Muscle layer of colon (tissue), 2 donors: ENCODE data around the gene COL15A1.
"Not testable (repeated sequence)": the region's sequence is repeated elsewhere in the genome, so short reads cannot be mapped to it uniquely, and the experiment has no call there.

Experiments used
- H3K27ac ChIP-seq: one replicate; pipeline ENCODE4 v1.7.0; 2013; ENCODE audit warnings: low read depth, mild to moderate bottlenecking, low read length, moderate library complexity
- H3K27me3 ChIP-seq, 2 donors: one replicate each; pipeline ENCODE4 v1.7.0; 2013; ENCODE audit warnings: low read length in 2 of 2, mild to moderate bottlenecking in 2 of 2; ENCODE audit not compliant: insufficient read depth in 2 of 2, control insufficient read depth in 1 of 2
- H3K36me3 ChIP-seq: one replicate; pipeline ENCODE4 v1.7.0; 2013; ENCODE audit warnings: mild to moderate bottlenecking, low read length; ENCODE audit not compliant: insufficient read depth
- H3K4me1 ChIP-seq: one replicate; pipeline ENCODE4 v1.7.0; 2013; ENCODE audit warnings: mild to moderate bottlenecking, low read length; ENCODE audit not compliant: insufficient read depth
- H3K4me3 ChIP-seq, 2 donors: one replicate each; pipeline ENCODE4 v1.7.0; 2013; ENCODE audit warnings: low read length in 2 of 2, low read depth in 1 of 2, mild to moderate bottlenecking in 1 of 2, moderate library complexity in 1 of 2
- H3K9ac ChIP-seq: one replicate; pipeline ENCODE4 v1.7.0; 2013; ENCODE audit warnings: low read length
- H3K9me3 ChIP-seq: one replicate; pipeline ENCODE4 v1.7.0; 2013; ENCODE audit warnings: mild to moderate bottlenecking, low read length
- donor health status: abdominal sarcoma.
- donor health status: Adenocarcinoma of cecum.

COL15A1 gene

GRCh38 chr9:99008203-99008602 lies 64.5 kb downstream of the COL15A1 start:
- no peaks in the 10 kb centered on the region for H3K9me3 ChIP-seq
- no peaks in the 10 kb centered on the region for H3K27me3 ChIP-seq
- no peak overlapping the region for H3K27ac ChIP-seq
- H3K36me3 ChIP-seq: peaks cover 31% of the 10 kb centered on the region
- no peak overlapping the region for H3K4me3 ChIP-seq
- H3K9ac ChIP-seq: no peak overlapping the region
- no peaks in the 10 kb centered on the region for H3K4me1 ChIP-seq

DNA sequence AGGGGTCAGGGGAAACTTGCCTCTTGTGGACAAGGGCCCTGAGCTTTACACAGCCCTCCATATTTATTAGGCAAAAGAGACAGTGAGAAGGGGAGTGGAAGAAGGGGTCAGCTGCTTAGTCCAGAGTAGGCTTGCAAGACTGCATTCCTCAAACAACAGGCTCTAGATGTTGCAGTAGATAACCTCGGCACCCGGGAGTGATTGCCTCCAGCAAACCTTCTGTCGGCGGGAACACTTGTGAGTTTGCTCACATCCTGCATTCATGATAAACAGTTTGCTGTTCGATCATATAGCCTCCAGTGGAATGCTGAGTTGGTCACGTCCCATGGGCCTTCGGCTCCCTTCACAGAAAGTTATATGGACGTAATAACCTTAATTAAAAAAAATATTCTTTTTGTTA lies 66.7 kb downstream of the COL15A1 start:
- not testable (repeated sequence) for H3K4me1 ChIP-seq, H3K27me3 ChIP-seq, H3K9ac ChIP-seq, H3K27ac ChIP-seq, H3K4me3 ChIP-seq, H3K9me3 ChIP-seq
- peaks cover 17% of the 10 kb centered on the region for H3K36me3 ChIP-seq

DNA sequence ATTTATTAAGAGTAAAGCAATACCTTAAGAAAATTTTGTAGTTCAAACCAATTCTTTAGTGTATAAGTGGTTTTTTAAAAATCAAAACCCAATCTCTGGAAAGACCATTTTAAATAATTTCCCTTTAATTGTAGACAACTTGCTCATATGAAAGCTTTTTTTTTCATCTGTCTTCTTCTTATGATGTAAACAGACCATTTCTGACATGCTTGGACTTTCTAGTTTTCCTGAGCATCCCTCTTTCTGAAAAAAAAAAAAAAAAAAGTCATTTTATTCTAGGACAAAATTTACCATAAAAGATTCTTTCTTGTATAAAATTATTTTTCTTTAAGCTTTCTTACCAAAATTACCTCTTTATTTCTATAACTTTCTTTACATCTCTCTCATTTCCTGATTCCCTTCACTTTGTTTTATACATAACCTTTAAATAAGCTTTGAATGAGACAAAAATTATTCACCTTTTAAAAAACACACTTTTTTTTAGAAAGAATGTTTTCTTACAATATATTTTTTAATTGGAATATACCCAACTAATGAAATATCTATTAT lies 67.5 kb downstream of the COL15A1 start:
- Histone ChIP-seq H3K36me3 (peaks cover 19% of the 10 kb centered on the region), H3K27ac (no peak overlapping the region), H3K9ac (no peak overlapping the region), H3K9me3 (no peaks in the 10 kb centered on the region), H3K4me1 (no peaks in the 10 kb centered on the region), H3K4me3 (no peak overlapping the region), H3K27me3 (no peaks in the 10 kb centered on the region)

GRCh38 chr9:99012957-99013512 lies 69.3 kb downstream of the COL15A1 start:
- no peak overlapping the region for H3K27ac ChIP-seq
- H3K9me3 ChIP-seq: no peaks in the 10 kb centered on the region
- H3K36me3 ChIP-seq: peaks cover 28% of the 10 kb centered on the region
- H3K4me1 ChIP-seq: no peaks in the 10 kb centered on the region
- no peak overlapping the region for H3K4me3 ChIP-seq
- H3K9ac ChIP-seq: no peak overlapping the region
- H3K27me3 ChIP-seq: no peaks in the 10 kb centered on the region

- H3K36me3 ChIP-seq: peaks cover 28% of the 10 kb centered on the region
These were observed 69.8 kb downstream of the COL15A1 start for GRCh38 chr9:99013550-99013949.

DNA sequence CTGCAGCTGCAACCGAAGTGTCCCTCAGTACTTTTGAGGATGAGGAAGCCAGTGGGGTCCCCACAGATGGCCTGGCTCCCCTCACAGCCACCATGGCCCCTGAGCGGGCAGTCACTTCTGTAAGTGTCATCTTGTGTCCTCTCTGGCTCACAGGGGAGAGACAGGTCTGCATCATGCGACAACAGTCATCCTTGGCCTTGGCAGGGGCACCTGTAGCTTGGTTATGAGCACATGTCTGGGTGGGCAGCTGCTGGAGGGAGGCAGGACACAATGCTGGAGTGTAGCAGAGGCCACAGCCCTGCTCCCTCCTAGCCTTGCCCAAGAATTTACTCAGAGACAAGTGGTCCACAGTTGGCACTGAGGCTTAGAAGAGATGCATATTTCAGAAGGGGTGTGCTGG lies 71.7 kb downstream of the COL15A1 start:
- Histone ChIP-seq H3K9ac (no peak overlapping the region), H3K4me3 (no peak overlapping the region), H3K27ac (no peak overlapping the region), H3K4me1 (no peaks in the 10 kb centered on the region), H3K36me3 (peaks cover 39% of the 10 kb centered on the region), H3K27me3 (no peaks in the 10 kb centered on the region), H3K9me3 (no peaks in the 10 kb centered on the region)

More at GRCh38 chr9:99013550-99013949, 69.8 kb downstream of the COL15A1 start:
- H3K9me3 ChIP-seq: no peaks in the 10 kb centered on the region
- no peaks in the 10 kb centered on the region for H3K4me1 ChIP-seq
- no peak overlapping the region for H3K9ac ChIP-seq
- H3K27ac ChIP-seq: no peak overlapping the region
- H3K27me3 ChIP-seq: no peaks in the 10 kb centered on the region
- no peak overlapping the region for H3K4me3 ChIP-seq

- Histone ChIP-seq H3K27ac (no peak overlapping the region), H3K9me3 (no peaks in the 10 kb centered on the region), H3K9ac (no peak overlapping the region), H3K27me3 (no peaks in the 10 kb centered on the region), H3K36me3 (peaks cover 44% of the 10 kb centered on the region), H3K4me1 (no peaks in the 10 kb centered on the region), H3K4me3 (no peak overlapping the region)
These were observed 72.2 kb downstream of the COL15A1 start for GRCh38 chr9:99015890-99016289.

GRCh38 chr9:99016681-99017387 lies 73.1 kb downstream of the COL15A1 start:
- Histone ChIP-seq H3K27ac (no peak overlapping the region), H3K4me1 (no peaks in the 10 kb centered on the region), H3K9me3 (no peaks in the 10 kb centered on the region), H3K36me3 (peaks cover 50% of the 10 kb centered on the region), H3K27me3 (no peaks in the 10 kb centered on the region), H3K9ac (no peak overlapping the region), H3K4me3 (no peak overlapping the region)

- Histone ChIP-seq H3K27me3 (no peaks in the 10 kb centered on the region), H3K9ac (no peak overlapping the region), H3K4me1 (peaks cover 3% of the 10 kb centered on the region), H3K36me3 (peaks cover 69% of the 10 kb centered on the region), H3K4me3 (no peak overlapping the region), H3K9me3 (no peaks in the 10 kb centered on the region), H3K27ac (no peak overlapping the region)
These were observed 74.9 kb downstream of the COL15A1 start for GRCh38 chr9:99018653-99019052.

GRCh38 chr9:99019510-99020331 lies 76.0 kb downstream of the COL15A1 start:
- Histone ChIP-seq H3K9me3 (no peaks in the 10 kb centered on the region), H3K4me3 (no peak overlapping the region), H3K36me3 (peaks cover 70% of the 10 kb centered on the region), H3K27ac (no peak overlapping the region), H3K4me1 (peaks cover 5% of the 10 kb centered on the region), H3K27me3 (no peaks in the 10 kb centered on the region), H3K9ac (no peak overlapping the region)

GRCh38 chr9:99020786-99021436 lies 77.2 kb downstream of the COL15A1 start:
- no peaks in the 10 kb centered on the region for H3K27me3 ChIP-seq
- no peak overlapping the region for H3K27ac ChIP-seq
- peaks cover 67% of the 10 kb centered on the region for H3K36me3 ChIP-seq

More at GRCh38 chr9:99020786-99021436, 77.2 kb downstream of the COL15A1 start:
- Histone ChIP-seq H3K4me3 (no peak overlapping the region), H3K9me3 (no peaks in the 10 kb centered on the region), H3K4me1 (peaks cover 5% of the 10 kb centered on the region), H3K9ac (no peak overlapping the region)
